Hepatocyte (in vitro differentiated cells): Measurements from ENCODE around the gene BCL7C. TPM values are rescaled to one million over a fixed set of nuclear protein-coding genes. Genes with fewer than 3 reads are reported as not detected.

Experiments used
- DNase-seq: peaks from one replicate; pipeline ENCODE4 v3.0.0-alpha.2; 2016; ENCODE audit warnings: low spot score
- H2AFZ ChIP-seq: fragments of 200-600 bp; sonication (generic); 2 replicates; pipeline ENCODE4 v1.6.0; 2016; ENCODE audit warnings: antibody characterized with exemption, mild to moderate bottlenecking
- H3K27ac ChIP-seq: fragments of 200-600 bp; sonication (generic); 2 replicates; pipeline ENCODE4 v1.5.1; 2016; ENCODE audit warnings: mild to moderate bottlenecking
- H3K27me3 ChIP-seq: fragments of 200-600 bp; sonication (generic); 2 replicates; pipeline ENCODE4 v1.6.1; 2016
- H3K36me3 ChIP-seq: fragments of 200-600 bp; sonication (generic); replicated peaks from 2 replicates; pipeline ENCODE4 v1.5.1; 2016; ENCODE audit warnings: low read depth; ENCODE audit not compliant: insufficient read depth
- H3K4me1 ChIP-seq: fragments of 200-600 bp; sonication (generic); 2 replicates; pipeline ENCODE4 v1.5.1; 2016; ENCODE audit warnings: mild to moderate bottlenecking, moderate library complexity; ENCODE audit not compliant: insufficient read depth
- H3K4me2 ChIP-seq: fragments of 200-600 bp; sonication (generic); 2 replicates; pipeline ENCODE4 v1.6.0; 2016
- H3K4me3 ChIP-seq: fragments of 200-600 bp; sonication (generic); 2 replicates; pipeline ENCODE4 v1.5.1; 2016; ENCODE audit warnings: mild to moderate bottlenecking
- H3K79me2 ChIP-seq: fragments of 200-600 bp; sonication (generic); 2 replicates; pipeline ENCODE4 v1.6.0; 2017; ENCODE audit warnings: mild to moderate bottlenecking
- H3K9me2 ChIP-seq: fragments of 200-600 bp; sonication (generic); replicated peaks from 2 replicates; pipeline ENCODE4 v1.6.0; 2017; ENCODE audit warnings: mild to moderate bottlenecking; ENCODE audit not compliant: insufficient read depth
- H3K9me3 ChIP-seq: fragments of 200-600 bp; sonication (generic); 2 replicates; pipeline ENCODE4 v1.5.1; 2016; ENCODE audit warnings: low read depth, mild to moderate bottlenecking
- H4K20me1 ChIP-seq: fragments of 200-600 bp; sonication (generic); 2 replicates; pipeline ENCODE4 v1.6.0; 2016; ENCODE audit warnings: mild to moderate bottlenecking; ENCODE audit not compliant: insufficient read depth, poor library complexity, severe bottlenecking
- CTCF ChIP-seq: fragments of 200-600 bp; sonication (generic); IDR thresholded peaks from 2 replicates; pipeline ENCODE4 v1.5.1; 2016; ENCODE audit warnings: antibody characterized with exemption, mild to moderate bottlenecking; ENCODE audit not compliant: poor library complexity
- EZH2 ChIP-seq: fragments of 200-600 bp; sonication (generic); IDR thresholded peaks from 2 replicates; pipeline ENCODE4 v1.6.1; 2016; ENCODE audit warnings: antibody characterized with exemption, mild to moderate bottlenecking, borderline replicate concordance
- EZH2phosphoT487 ChIP-seq: fragments of 200-600 bp; sonication (generic); IDR thresholded peaks from one replicate; pipeline ENCODE4 v1.6.1; 2018; ENCODE audit warnings: antibody characterized with exemption, mild to moderate bottlenecking, low read depth, moderate library complexity; ENCODE audit not compliant: unreplicated experiment, severe bottlenecking
- WGBS: methylation state at CpG from one replicate; pipeline ENCODE4 v1.1.6; 2016; ENCODE audit warnings: low lambda C conversion rate; ENCODE audit errors: missing lambda C conversion rate; 5-methylcytosine and 5-hydroxymethylcytosine counted together
- polyA plus RNA-seq: library from polyadenylated mRNA; unstranded; fragments of >200 nt; fragmentation: Nextera tagmentation; extraction: Ambion mirVana; gene quantifications from 2 replicates; pipeline ENCODE4 v1.2.1, GENCODE V29; 2016
- total RNA-seq: library from RNA; depleted of rRNA; stranded (reverse); fragments of >200 nt; gene quantifications from 2 replicates; pipeline ENCODE4 v1.2.3, GENCODE V29; 2014

BCL7C gene
- total and polyA plus RNA-seq, 2 experiments from 2014 or later, result 25.7 to 54.1 TPM

- Histone ChIP-seq H3K4me3 (peak overlapping the region; percentile 33), H3K27ac (peak overlapping the region; percentile 71), H3K27me3 (no peaks in the 10 kb centered on the region), H3K4me1 (peaks cover 15% of the 10 kb centered on the region), H3K79me2 (no peaks in the 10 kb centered on the region), H4K20me1 (no peaks in the 10 kb centered on the region), H2AFZ (peak overlapping the region; percentile 78), H3K9me3 (no peaks in the 10 kb centered on the region), H3K36me3 (no peaks in the 10 kb centered on the region), H3K9me2 (no peaks in the 10 kb centered on the region), H3K4me2 (peak overlapping the region; percentile 93)
- DNase-seq, result no peak
- WGBS, result 48% methylated on average over 6 of the region's 6 CpGs
- TF ChIP-seq EZH2phosphoT487, result no peak
- TF ChIP-seq EZH2, result no peak
- TF ChIP-seq CTCF, result no peak
Measured at GRCh38 chr16:30901201-30902028, 7.5 kb upstream of the BCL7C start.

GRCh38 chr16:30900588-30900987, 6.7 kb upstream of the BCL7C start:
- no peak for TF ChIP-seq EZH2phosphoT487
- TF ChIP-seq CTCF, result no peak
- no peak for TF ChIP-seq EZH2
- H3K36me3 ChIP-seq, result no peaks in the 10 kb centered on the region
- DNase-seq, result no peak
- 95% methylated on average over 5 of the region's 5 CpGs for WGBS
- H4K20me1 ChIP-seq, result no peaks in the 10 kb centered on the region
- no peak overlapping the region for H2AFZ ChIP-seq
- H3K4me3 ChIP-seq, result no peak overlapping the region
- H3K27ac ChIP-seq, result no peak overlapping the region
- no peaks in the 10 kb centered on the region for H3K27me3 ChIP-seq
- H3K9me3 ChIP-seq, result no peaks in the 10 kb centered on the region
- H3K79me2 ChIP-seq, result no peaks in the 10 kb centered on the region
- H3K9me2 ChIP-seq, result no peaks in the 10 kb centered on the region
- peaks cover 22% of the 10 kb centered on the region for H3K4me1 ChIP-seq
- no peak overlapping the region for H3K4me2 ChIP-seq

- 84% methylated on average over 2 of the region's 2 CpGs for WGBS
- Histone ChIP-seq H2AFZ (no peak overlapping the region), H3K79me2 (no peaks in the 10 kb centered on the region), H3K9me3 (no peaks in the 10 kb centered on the region), H3K9me2 (no peaks in the 10 kb centered on the region), H3K27me3 (no peaks in the 10 kb centered on the region), H3K4me2 (no peak overlapping the region), H3K27ac (no peak overlapping the region), H3K4me3 (no peak overlapping the region), H4K20me1 (no peaks in the 10 kb centered on the region), H3K4me1 (peaks cover 30% of the 10 kb centered on the region), H3K36me3 (no peaks in the 10 kb centered on the region)
- no peak for DNase-seq
- no peak for TF ChIP-seq EZH2phosphoT487
- no peak for TF ChIP-seq CTCF
- no peak for TF ChIP-seq EZH2
Measured at GRCh38 chr16:30899794-30900193, 5.9 kb upstream of the BCL7C start.
